HEK293 (cell line): ENCODE data around the gene MRPS5.

Experiments used
- CTCF ChIA-PET: fragments of 350-600 bp; formaldehyde crosslinking; extraction: SDS; loops from one replicate; lab custom pipeline; 2021; ENCODE audit warnings: antibody characterized with exemption; lab: Yijun Ruan, JAX
- POLR2A ChIA-PET: fragments of 300-600 bp; formaldehyde crosslinking; extraction: SDS; loops from one replicate; lab custom pipeline; 2020; ENCODE audit warnings: antibody characterized with exemption, inconsistent platforms; lab: Yijun Ruan, JAX
- H3K27ac ChIP-seq: fragments of 200-500 bp; sonication (Bioruptor generic); 2 replicates; pipeline ENCODE4 v1.5.1; 2014; ENCODE audit warnings: low read depth, low read length, control low read depth, inconsistent platforms; ENCODE audit errors: extremely low read depth
- H3K36me3 ChIP-seq, 2 experiments: fragments of 200-500 bp in 1 of 2; sonication (Bioruptor generic) in 1 of 2; 1 replicate in 1 of 2; 2 replicates in 1 of 2; pipeline ENCODE4 v1.5.1; 2014 to 2017; ENCODE audit warnings: inconsistent platforms in 2 of 2, low read length in 2 of 2; ENCODE audit not compliant: control insufficient read depth in 2 of 2, insufficient read depth in 1 of 2
- H3K4me1 ChIP-seq: fragments of 200-500 bp; sonication (Bioruptor generic); 2 replicates; pipeline ENCODE4 v1.5.1; 2014; ENCODE audit warnings: mild to moderate bottlenecking, low read length, inconsistent platforms; ENCODE audit not compliant: control insufficient read depth, insufficient read depth
- H3K4me3 ChIP-seq: 2 replicates; pipeline ENCODE4 v1.5.1; 2011; ENCODE audit warnings: low read depth, mild to moderate bottlenecking, control low read depth, low read length, moderate library complexity
- H3K9me3 ChIP-seq: fragments of 200-500 bp; sonication (Bioruptor generic); 2 replicates; pipeline ENCODE4 v1.5.1; 2014; ENCODE audit warnings: low read depth, low read length, inconsistent platforms; ENCODE audit not compliant: control insufficient read depth, insufficient read depth
- GLI4 ChIP-seq: fragments of 450-650 bp; formaldehyde crosslinking; IDR thresholded peaks from 2 replicates; pipeline ENCODE4 v1.5.1; 2016; ENCODE audit warnings: missing biosample characterization, missing genetic modification characterization
- GLIS2 ChIP-seq: fragments of 450-650 bp; formaldehyde crosslinking; IDR thresholded peaks from 2 replicates; pipeline ENCODE4 v1.5.1; 2016; ENCODE audit warnings: missing biosample characterization, missing genetic modification characterization
- KLF1 ChIP-seq: fragments of 450-650 bp; formaldehyde crosslinking; IDR thresholded peaks from 2 replicates; pipeline ENCODE4 v1.5.1; 2016; ENCODE audit warnings: missing biosample characterization, missing genetic modification characterization
- KLF10 ChIP-seq: fragments of 450-650 bp; IDR thresholded peaks from 2 replicates; pipeline ENCODE4 v1.5.1; 2018; ENCODE audit warnings: missing biosample characterization, mild to moderate bottlenecking, missing genetic modification characterization
- KLF16 ChIP-seq: fragments of 450-650 bp; formaldehyde crosslinking; IDR thresholded peaks from 2 replicates; pipeline ENCODE4 v1.5.1; 2017; ENCODE audit warnings: missing biosample characterization, missing genetic modification characterization
- PRDM10 ChIP-seq: fragments of 450-650 bp; formaldehyde crosslinking; IDR thresholded peaks from 2 replicates; pipeline ENCODE4 v1.5.1; 2016; ENCODE audit warnings: missing biosample characterization, missing genetic modification characterization
- PRDM6 ChIP-seq: fragments of 450-650 bp; formaldehyde crosslinking; IDR thresholded peaks from 2 replicates; pipeline ENCODE4 v1.5.1; 2017; ENCODE audit warnings: missing biosample characterization, missing genetic modification characterization
- REPIN1 ChIP-seq: fragments of 450-650 bp; formaldehyde crosslinking; IDR thresholded peaks from 2 replicates; pipeline ENCODE4 v1.5.1; 2017; ENCODE audit warnings: missing biosample characterization, missing genetic modification characterization, low read depth
- SP7 ChIP-seq: fragments of 450-650 bp; formaldehyde crosslinking; IDR thresholded peaks from 2 replicates; pipeline ENCODE4 v1.5.1; 2016; ENCODE audit warnings: missing biosample characterization, missing genetic modification characterization
- YY1 ChIP-seq: fragments of 450-650 bp; formaldehyde crosslinking; IDR thresholded peaks from 2 replicates; pipeline ENCODE4 v1.5.1; 2018; ENCODE audit warnings: missing biosample characterization, missing genetic modification characterization
- ZNF155 ChIP-seq: fragments of 450-650 bp; formaldehyde crosslinking; IDR thresholded peaks from 2 replicates; pipeline ENCODE4 v1.5.1; 2016; ENCODE audit warnings: missing biosample characterization, missing genetic modification characterization
- ZNF544 ChIP-seq: fragments of 450-650 bp; formaldehyde crosslinking; IDR thresholded peaks from 2 replicates; pipeline ENCODE4 v1.5.0; 2017; ENCODE audit warnings: missing biosample characterization, missing genetic modification characterization
- ZNF623 ChIP-seq: fragments of 450-650 bp; formaldehyde crosslinking; IDR thresholded peaks from 2 replicates; pipeline ENCODE4 v1.5.1; 2016; ENCODE audit warnings: missing biosample characterization, missing genetic modification characterization
- ZNF664 ChIP-seq: fragments of 450-650 bp; formaldehyde crosslinking; IDR thresholded peaks from 2 replicates; pipeline ENCODE4 v1.5.1; 2016; ENCODE audit warnings: missing biosample characterization, missing genetic modification characterization
- TF ChIP-seq, protein P1 (sequence below): fragments of 450-650 bp; formaldehyde crosslinking; IDR thresholded peaks from 2 replicates; pipeline ENCODE4 v1.5.1; 2016; ENCODE audit warnings: missing biosample characterization, missing genetic modification characterization
- TF ChIP-seq, protein P2 (sequence below): fragments of 450-650 bp; formaldehyde crosslinking; IDR thresholded peaks from 2 replicates; pipeline ENCODE4 v1.5.1; 2016; ENCODE audit warnings: missing biosample characterization, missing genetic modification characterization
- TF ChIP-seq, protein P3 (sequence below): fragments of 450-650 bp; formaldehyde crosslinking; IDR thresholded peaks from 2 replicates; pipeline ENCODE4 v1.5.1; 2016; ENCODE audit warnings: missing biosample characterization, missing genetic modification characterization, borderline replicate concordance

Gene MRPS5

GRCh38 chr2:95037384-95037839 is 84.2 kb downstream of the MRPS5 start:
- CTCF ChIA-PET, result no interaction called here
- POLR2A ChIA-PET, result no interaction called here
- no peaks in the 10 kb centered on the region for H3K9me3 ChIP-seq
- no peak overlapping the region for H3K27ac ChIP-seq
- no peaks in the 10 kb centered on the region for H3K4me1 ChIP-seq
- TF ChIP-seq SP7 (tag by site-specific recombination) (no peak), GLI4 (tag by site-specific recombination) (no peak), KLF10 (tag by site-specific recombination) (no peak), GLIS2 (tag by site-specific recombination) (no peak), PRDM10 (tag by site-specific recombination) (no peak), ZNF155 (tag by site-specific recombination) (no peak), ZNF623 (tag by site-specific recombination) (no peak), ZNF544 (tag by site-specific recombination) (no peak), KLF16 (tag by site-specific recombination) (no peak), YY1 (tag by site-specific recombination) (no peak), KLF1 (no peak), ZNF664 (tag by site-specific recombination) (no peak), REPIN1 (tag by site-specific recombination) (no peak), PRDM6 (tag by site-specific recombination) (no peak)
- TF ChIP-seq, protein P1, sequence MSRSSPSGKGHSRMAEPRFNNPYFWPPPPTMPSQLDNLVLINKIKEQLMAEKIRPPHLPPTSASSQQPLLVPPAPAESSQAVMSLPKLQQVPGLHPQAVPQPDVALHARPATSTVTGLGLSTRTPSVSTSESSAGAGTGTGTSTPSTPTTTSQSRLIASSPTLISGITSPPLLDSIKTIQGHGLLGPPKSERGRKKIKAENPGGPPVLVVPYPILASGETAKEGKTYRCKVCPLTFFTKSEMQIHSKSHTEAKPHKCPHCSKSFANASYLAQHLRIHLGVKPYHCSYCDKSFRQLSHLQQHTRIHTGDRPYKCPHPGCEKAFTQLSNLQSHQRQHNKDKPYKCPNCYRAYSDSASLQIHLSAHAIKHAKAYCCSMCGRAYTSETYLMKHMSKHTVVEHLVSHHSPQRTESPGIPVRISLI (tag by site-specific recombination), result no peak
- TF ChIP-seq, protein P2, sequence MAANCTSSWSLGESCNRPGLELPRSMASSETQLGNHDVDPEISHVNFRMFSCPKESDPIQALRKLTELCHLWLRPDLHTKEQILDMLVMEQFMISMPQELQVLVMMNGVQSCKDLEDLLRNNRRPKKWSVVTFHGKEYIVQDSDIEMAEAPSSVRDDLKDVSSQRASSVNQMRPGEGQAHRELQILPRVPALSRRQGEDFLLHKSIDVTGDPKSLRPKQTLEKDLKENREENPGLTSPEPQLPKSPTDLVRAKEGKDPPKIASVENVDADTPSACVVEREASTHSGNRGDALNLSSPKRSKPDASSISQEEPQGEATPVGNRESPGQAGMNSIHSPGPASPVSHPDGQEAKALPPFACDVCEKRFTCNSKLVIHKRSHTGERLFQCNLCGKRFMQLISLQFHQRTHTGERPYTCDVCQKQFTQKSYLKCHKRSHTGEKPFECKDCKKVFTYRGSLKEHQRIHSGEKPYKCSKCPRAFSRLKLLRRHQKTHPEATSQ (tag by site-specific recombination), result no peak
- TF ChIP-seq, protein P3, sequence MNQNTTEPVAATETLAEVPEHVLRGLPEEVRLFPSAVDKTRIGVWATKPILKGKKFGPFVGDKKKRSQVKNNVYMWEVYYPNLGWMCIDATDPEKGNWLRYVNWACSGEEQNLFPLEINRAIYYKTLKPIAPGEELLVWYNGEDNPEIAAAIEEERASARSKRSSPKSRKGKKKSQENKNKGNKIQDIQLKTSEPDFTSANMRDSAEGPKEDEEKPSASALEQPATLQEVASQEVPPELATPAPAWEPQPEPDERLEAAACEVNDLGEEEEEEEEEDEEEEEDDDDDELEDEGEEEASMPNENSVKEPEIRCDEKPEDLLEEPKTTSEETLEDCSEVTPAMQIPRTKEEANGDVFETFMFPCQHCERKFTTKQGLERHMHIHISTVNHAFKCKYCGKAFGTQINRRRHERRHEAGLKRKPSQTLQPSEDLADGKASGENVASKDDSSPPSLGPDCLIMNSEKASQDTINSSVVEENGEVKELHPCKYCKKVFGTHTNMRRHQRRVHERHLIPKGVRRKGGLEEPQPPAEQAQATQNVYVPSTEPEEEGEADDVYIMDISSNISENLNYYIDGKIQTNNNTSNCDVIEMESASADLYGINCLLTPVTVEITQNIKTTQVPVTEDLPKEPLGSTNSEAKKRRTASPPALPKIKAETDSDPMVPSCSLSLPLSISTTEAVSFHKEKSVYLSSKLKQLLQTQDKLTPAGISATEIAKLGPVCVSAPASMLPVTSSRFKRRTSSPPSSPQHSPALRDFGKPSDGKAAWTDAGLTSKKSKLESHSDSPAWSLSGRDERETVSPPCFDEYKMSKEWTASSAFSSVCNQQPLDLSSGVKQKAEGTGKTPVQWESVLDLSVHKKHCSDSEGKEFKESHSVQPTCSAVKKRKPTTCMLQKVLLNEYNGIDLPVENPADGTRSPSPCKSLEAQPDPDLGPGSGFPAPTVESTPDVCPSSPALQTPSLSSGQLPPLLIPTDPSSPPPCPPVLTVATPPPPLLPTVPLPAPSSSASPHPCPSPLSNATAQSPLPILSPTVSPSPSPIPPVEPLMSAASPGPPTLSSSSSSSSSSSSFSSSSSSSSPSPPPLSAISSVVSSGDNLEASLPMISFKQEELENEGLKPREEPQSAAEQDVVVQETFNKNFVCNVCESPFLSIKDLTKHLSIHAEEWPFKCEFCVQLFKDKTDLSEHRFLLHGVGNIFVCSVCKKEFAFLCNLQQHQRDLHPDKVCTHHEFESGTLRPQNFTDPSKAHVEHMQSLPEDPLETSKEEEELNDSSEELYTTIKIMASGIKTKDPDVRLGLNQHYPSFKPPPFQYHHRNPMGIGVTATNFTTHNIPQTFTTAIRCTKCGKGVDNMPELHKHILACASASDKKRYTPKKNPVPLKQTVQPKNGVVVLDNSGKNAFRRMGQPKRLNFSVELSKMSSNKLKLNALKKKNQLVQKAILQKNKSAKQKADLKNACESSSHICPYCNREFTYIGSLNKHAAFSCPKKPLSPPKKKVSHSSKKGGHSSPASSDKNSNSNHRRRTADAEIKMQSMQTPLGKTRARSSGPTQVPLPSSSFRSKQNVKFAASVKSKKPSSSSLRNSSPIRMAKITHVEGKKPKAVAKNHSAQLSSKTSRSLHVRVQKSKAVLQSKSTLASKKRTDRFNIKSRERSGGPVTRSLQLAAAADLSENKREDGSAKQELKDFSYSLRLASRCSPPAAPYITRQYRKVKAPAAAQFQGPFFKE, result no peak
- H3K36me3 ChIP-seq, result no peaks in the 10 kb centered on the region
- H3K4me3 ChIP-seq, result no peak overlapping the region
